Measurements from ENCODE around the gene BARX2.

DNA sequence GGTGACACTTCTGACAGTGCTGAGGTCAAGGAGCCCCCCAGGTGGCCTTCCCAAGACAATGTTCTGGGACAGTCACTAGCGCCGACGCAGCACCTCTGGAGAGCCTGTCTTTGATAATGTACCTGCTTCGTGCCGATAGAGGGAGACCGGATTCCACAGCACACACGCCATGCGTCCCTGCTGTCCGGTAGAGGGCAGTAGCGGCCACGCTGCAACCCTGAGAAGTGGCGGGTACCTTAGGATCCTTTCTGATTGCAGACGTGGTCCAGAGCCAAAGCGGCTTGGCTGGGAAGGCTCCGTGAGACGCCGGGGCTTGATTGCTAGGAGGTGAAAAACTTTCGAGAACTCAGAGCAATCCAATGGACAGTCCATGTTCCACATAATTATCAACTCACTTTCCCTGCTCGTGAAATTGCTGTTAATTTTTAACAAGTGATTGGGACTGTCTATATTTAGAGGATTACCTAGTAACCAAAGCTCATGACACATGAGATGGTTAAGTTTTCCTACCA, 11.4 kb upstream of the BARX2 start:
- TF ChIP-seq CTCF (IDR thresholded peaks at IDR 0.05) (peak; percentile 85 to 98 (median 94)), POLR2A (IDR thresholded peaks at IDR 0.05) (no peak)

Data from heart left ventricle (tissue), 13 donors.